Activated CD8-positive, alpha-beta memory T cell treated with anti-CD3 and anti-CD28 coated beads for 36 hours (primary cell): ENCODE results near the gene HIRIP3. TPM values are rescaled to one million over a fixed set of nuclear protein-coding genes. Genes with fewer than 3 reads are reported as not detected.

Experiments
- CTCF ChIA-PET: fragments of 350-600 bp; sonication (Branson Sonifier 250); formaldehyde crosslinking; loops from one replicate; lab custom pipeline; 2021; ENCODE audit warnings: antibody characterized with exemption; lab: Charles Lee
- POLR2A ChIA-PET: fragments of 350-600 bp; sonication (Branson Sonifier 250); formaldehyde crosslinking; loops from one replicate; lab custom pipeline; 2021; ENCODE audit warnings: antibody characterized with exemption; lab: Charles Lee
- total RNA-seq, 2 experiments: library from RNA; stranded (reverse); gene quantifications; one replicate each; pipeline ENCODE4 v1.2.3, GENCODE V29; 2021

Gene HIRIP3
- total RNA-seq, 2 experiments from 2014 or later, result 46.1 to 46.2 TPM

GRCh38 chr16:29958756-29959155 lies 36.7 kb downstream of the HIRIP3 start:
- POLR2A ChIA-PET, result no interaction called here
- CTCF ChIA-PET, result no interaction called here

GRCh38 chr16:29951625-29952365 lies 43.6 kb downstream of the HIRIP3 start:
- POLR2A ChIA-PET, result interaction anchor here (0.6 kb wide), 1 partner anchor 178 kb away, joined by 3 read pairs; no protein-coding TSS in a partner anchor
- CTCF ChIA-PET, result no interaction called here

GRCh38 chr16:29950806-29951461 lies 44.5 kb downstream of the HIRIP3 start:
- CTCF ChIA-PET, result no interaction called here
- POLR2A ChIA-PET, result no interaction called here

GRCh38 chr16:29947897-29948296 lies 47.5 kb downstream of the HIRIP3 start:
- ChIA-PET POLR2A (no interaction called here), CTCF (no interaction called here)

- CTCF ChIA-PET, result no interaction called here
- POLR2A ChIA-PET, result no interaction called here
Measured at GRCh38 chr16:29943846-29944799, 51.3 kb downstream of the HIRIP3 start.

Other genes with a start within 250 kb of the HIRIP3 start
- 10 to 100 TPM; 22.9 to 23.6 TPM for gene C16orf54, start 249.6 kb downstream of the HIRIP3 start, total RNA-seq
- not detected for gene ZG16, start 217.4 kb downstream of the HIRIP3 start, total RNA-seq
- gene KIF22, start 204.9 kb downstream of the HIRIP3 start, total RNA-seq, result 100 to 1,000 TPM; 129 to 134 TPM
- 100 to 1,000 TPM; 397 to 431 TPM for gene MAZ, start 189.1 kb downstream of the HIRIP3 start, total RNA-seq
- gene PRRT2, start 183.4 kb downstream of the HIRIP3 start, total RNA-seq, result 1 to 10 TPM in 1 of 2 experiments, under 1 TPM in 1; 0.67 to 1.1 TPM
- 10 to 100 TPM; 38.3 to 40.9 TPM for gene PAGR1, start 179.5 kb downstream of the HIRIP3 start, total RNA-seq
- 10 to 100 TPM; 42.2 to 46.0 TPM for gene MVP, start 175.2 kb downstream of the HIRIP3 start, total RNA-seq
- 10 to 100 TPM; 57.2 to 58.1 TPM for gene CDIPT, start 132.4 kb downstream of the HIRIP3 start, total RNA-seq
- under 1 TPM; 0.11 to 0.13 TPM for gene SEZ6L2, start 96.1 kb downstream of the HIRIP3 start, total RNA-seq
- gene ASPHD1, start 95.1 kb downstream of the HIRIP3 start, total RNA-seq, result 1 to 10 TPM; 1.3 to 1.8 TPM
- 10 to 100 TPM; 38.1 to 39.5 TPM for gene KCTD13, start 69.4 kb downstream of the HIRIP3 start, total RNA-seq
- 10 to 100 TPM; 40.0 to 40.2 TPM for gene TMEM219, start 33.5 kb downstream of the HIRIP3 start, total RNA-seq
- 10 to 100 TPM; 38.8 to 39.1 TPM for gene TAOK2, start 21.7 kb downstream of the HIRIP3 start, total RNA-seq
- 100 to 1,000 TPM; 119 to 123 TPM for gene INO80E, start 624 bp upstream of the HIRIP3 start, total RNA-seq
- gene DOC2A, start 15.4 kb upstream of the HIRIP3 start, total RNA-seq, result under 1 TPM; 0.70 to 0.84 TPM
- gene C16orf92, start 27.6 kb upstream of the HIRIP3 start, total RNA-seq, result not detected
- gene TLCD3B, start 35.7 kb upstream of the HIRIP3 start, total RNA-seq, result 1 to 10 TPM; 1.1 to 1.4 TPM
- 1,000 to 10,000 TPM; 2,600 to 2,646 TPM for gene ALDOA, start 70.1 kb upstream of the HIRIP3 start, total RNA-seq
- 100 to 1,000 TPM; 125 to 137 TPM for gene PPP4C, start 80.4 kb upstream of the HIRIP3 start, total RNA-seq
- gene TBX6, start 96.3 kb upstream of the HIRIP3 start, total RNA-seq, result 1 to 10 TPM; 1.5 to 1.7 TPM
- 10 to 100 TPM; 13.3 to 13.6 TPM for gene YPEL3, start 100.6 kb upstream of the HIRIP3 start, total RNA-seq
- 1 to 10 TPM; 3.4 to 4.3 TPM for gene GDPD3, start 117.9 kb upstream of the HIRIP3 start, total RNA-seq
- 10 to 100 TPM; 38.7 to 40.8 TPM for gene MAPK3, start 127.6 kb upstream of the HIRIP3 start, total RNA-seq
- gene CORO1A, start 188.0 kb upstream of the HIRIP3 start, total RNA-seq, result 100 to 1,000 TPM; 971 to 991 TPM
- gene BOLA2B, start 198.0 kb upstream of the HIRIP3 start, total RNA-seq, result 100 to 1,000 TPM; 266 to 297 TPM
- gene SLX1A, start 198.3 kb upstream of the HIRIP3 start, total RNA-seq, result 10 to 100 TPM; 62.6 to 72.6 TPM
- gene SULT1A3, start 203.6 kb upstream of the HIRIP3 start, total RNA-seq, result 10 to 100 TPM; 11.6 to 12.7 TPM